DMS153 (cell line): ENCODE data around the gene EXOC6B.

Experiments
- DNase-seq: peaks from one replicate; lab custom pipeline; 2025; lab: John Stamatoyannopoulos, UW

Gene EXOC6B

GRCh38 chr2:72734432-72734831 lies 91.4 kb downstream of the EXOC6B start:
- DNase-seq: no peak

- DNase-seq: no peak
Observed at GRCh38 chr2:72731116-72731515, 94.7 kb downstream of the EXOC6B start.

- no peak for DNase-seq
Observed at GRCh38 chr2:72727356-72727755, 98.5 kb downstream of the EXOC6B start.

GRCh38 chr2:72723769-72724370 lies 102.0 kb downstream of the EXOC6B start:
- DNase-seq: no peak

- no peak for DNase-seq
Observed at GRCh38 chr2:72722492-72723070, 103.3 kb downstream of the EXOC6B start.

- DNase-seq: no peak
Observed at GRCh38 chr2:72719416-72719815, 106.4 kb downstream of the EXOC6B start.

GRCh38 chr2:72718876-72719275 lies 107.0 kb downstream of the EXOC6B start:
- no peak for DNase-seq

- DNase-seq: no peak
Observed at GRCh38 chr2:72716601-72717000, 109.2 kb downstream of the EXOC6B start.

GRCh38 chr2:72713857-72714256 lies 112.0 kb downstream of the EXOC6B start:
- no peak for DNase-seq

GRCh38 chr2:72712977-72713376 lies 112.9 kb downstream of the EXOC6B start:
- DNase-seq: no peak

- DNase-seq: no peak
Observed at GRCh38 chr2:72712304-72712703, 113.5 kb downstream of the EXOC6B start.

GRCh38 chr2:72710418-72711152 lies 115.2 kb downstream of the EXOC6B start:
- no peak for DNase-seq

GRCh38 chr2:72708236-72708635 lies 117.6 kb downstream of the EXOC6B start:
- no peak for DNase-seq

- no peak for DNase-seq
Observed at GRCh38 chr2:72698300-72698699, 127.5 kb downstream of the EXOC6B start.

- no peak for DNase-seq
Observed at GRCh38 chr2:72696559-72696958, 129.3 kb downstream of the EXOC6B start.

- no peak for DNase-seq
Observed at GRCh38 chr2:72695676-72696075, 130.2 kb downstream of the EXOC6B start.

- DNase-seq: peak; percentile 27
Observed at GRCh38 chr2:72694715-72695496, 130.9 kb downstream of the EXOC6B start.

GRCh38 chr2:72689579-72690195 lies 136.1 kb downstream of the EXOC6B start:
- no peak for DNase-seq

GRCh38 chr2:72685638-72686213 lies 140.1 kb downstream of the EXOC6B start:
- no peak for DNase-seq

- DNase-seq: no peak
Observed at GRCh38 chr2:72682061-72682460, 143.8 kb downstream of the EXOC6B start.

- DNase-seq: no peak
Observed at GRCh38 chr2:72681016-72681995, 144.5 kb downstream of the EXOC6B start.
